ENCODE results near the gene PPP1R3C.

The PPP1R3C gene

GRCh38 chr10:91598211-91598977 lies 34.5 kb downstream of the PPP1R3C start:
- DNase-seq, result no peak

GRCh38 chr10:91597197-91597881 lies 35.5 kb downstream of the PPP1R3C start:
- no peak for DNase-seq

- DNase-seq, result peak in 2 of 4 experiments; percentile 5 to 35
These were observed 36.1 kb downstream of the PPP1R3C start for GRCh38 chr10:91596825-91597196.

- DNase-seq, result no peak
These were observed 39.0 kb downstream of the PPP1R3C start for GRCh38 chr10:91593834-91594233.

- no peak for DNase-seq
These were observed 39.5 kb downstream of the PPP1R3C start for GRCh38 chr10:91593366-91593765.

GRCh38 chr10:91592266-91592975 lies 40.5 kb downstream of the PPP1R3C start:
- no peak for DNase-seq

- DNase-seq, result no peak
These were observed 41.1 kb downstream of the PPP1R3C start for GRCh38 chr10:91591797-91592174.

- DNase-seq, result peak; percentile 3 to 33 (median 18)
These were observed 41.7 kb downstream of the PPP1R3C start for GRCh38 chr10:91590904-91591796.

GRCh38 chr10:91590142-91590903 lies 42.5 kb downstream of the PPP1R3C start:
- DNase-seq, result no peak

- DNase-seq, result no peak
These were observed 43.2 kb downstream of the PPP1R3C start for GRCh38 chr10:91589658-91590035.

GRCh38 chr10:91589015-91589657 lies 43.7 kb downstream of the PPP1R3C start:
- no peak for DNase-seq

GRCh38 chr10:91587710-91588638 lies 44.9 kb downstream of the PPP1R3C start:
- no peak for DNase-seq

- DNase-seq, result no peak
These were observed 50.7 kb downstream of the PPP1R3C start for GRCh38 chr10:91582153-91582554.

GRCh38 chr10:91579329-91579985 lies 53.4 kb downstream of the PPP1R3C start:
- DNase-seq, result no peak
